ENCODE measurements around the gene CCDC6.

- TF ChIP-seq SALL2 (tag by site-specific recombination; IDR thresholded peaks at IDR 0.05; ENCODE audit: borderline replicate concordance) (no peak), ZNF18 (tag by site-specific recombination; IDR thresholded peaks at IDR 0.05) (no peak), ZNF558 (tag by site-specific recombination; IDR thresholded peaks at IDR 0.05) (no peak), ZNF837 (tag by site-specific recombination; IDR thresholded peaks at IDR 0.05) (no peak)
Observed at GRCh38 chr10:59830601-59831259, 75.6 kb downstream of the CCDC6 start.
